BLaER1 (cell line): ENCODE results near the gene GRIP2.

Experiments used
- H3K27ac ChIP-seq: shearing (Covaris generic); formaldehyde crosslinking; 2 replicates; pipeline ENCODE4 v1.8.1; 2022
- H3K27me3 ChIP-seq: shearing (Covaris generic); formaldehyde crosslinking; 2 replicates; pipeline ENCODE4 v1.8.1; 2022
- H3K36me3 ChIP-seq: shearing (Covaris generic); formaldehyde crosslinking; 2 replicates; pipeline ENCODE4 v1.8.1; 2022
- H3K4me1 ChIP-seq: shearing (Covaris generic); formaldehyde crosslinking; 2 replicates; pipeline ENCODE4 v1.8.1; 2022
- H3K4me2 ChIP-seq: shearing (Covaris generic); formaldehyde crosslinking; 2 replicates; pipeline ENCODE4 v1.8.1; 2022
- H3K4me3 ChIP-seq: shearing (Covaris generic); formaldehyde crosslinking; 2 replicates; pipeline ENCODE4 v1.8.1; 2022
- H3K9ac ChIP-seq: shearing (Covaris generic); formaldehyde crosslinking; 2 replicates; pipeline ENCODE4 v1.8.1; 2022
- H3K9me3 ChIP-seq: shearing (Covaris generic); formaldehyde crosslinking; 2 replicates; pipeline ENCODE4 v1.8.1; 2022
- H4K20me1 ChIP-seq: shearing (Covaris generic); formaldehyde crosslinking; 2 replicates; pipeline ENCODE4 v1.8.1; 2022
- Cebpa-rat ChIP-seq: shearing (Covaris generic); IDR thresholded peaks from 2 replicates; pipeline ENCODE4 v1.8.1; 2022

The GRIP2 gene

GRCh38 chr3:14455571-14456317, 84.4 kb downstream of the GRIP2 start:
- no peak for TF ChIP-seq Cebpa-rat
- no peak overlapping the region for H3K4me3 ChIP-seq
- no peak overlapping the region for H3K27ac ChIP-seq
- no peaks in the 10 kb centered on the region; the same call in 1 of the 2 replicates for H3K4me1 ChIP-seq
- H3K36me3 ChIP-seq = peaks cover 100% of the 10 kb centered on the region
- peaks cover 60% of the 10 kb centered on the region; the same call in 1 of the 2 replicates for H4K20me1 ChIP-seq
- no peak overlapping the region for H3K4me2 ChIP-seq
- H3K9me3 ChIP-seq = no peaks in the 10 kb centered on the region
- H3K9ac ChIP-seq = no peak overlapping the region
- H3K27me3 ChIP-seq = no peaks in the 10 kb centered on the region

DNA sequence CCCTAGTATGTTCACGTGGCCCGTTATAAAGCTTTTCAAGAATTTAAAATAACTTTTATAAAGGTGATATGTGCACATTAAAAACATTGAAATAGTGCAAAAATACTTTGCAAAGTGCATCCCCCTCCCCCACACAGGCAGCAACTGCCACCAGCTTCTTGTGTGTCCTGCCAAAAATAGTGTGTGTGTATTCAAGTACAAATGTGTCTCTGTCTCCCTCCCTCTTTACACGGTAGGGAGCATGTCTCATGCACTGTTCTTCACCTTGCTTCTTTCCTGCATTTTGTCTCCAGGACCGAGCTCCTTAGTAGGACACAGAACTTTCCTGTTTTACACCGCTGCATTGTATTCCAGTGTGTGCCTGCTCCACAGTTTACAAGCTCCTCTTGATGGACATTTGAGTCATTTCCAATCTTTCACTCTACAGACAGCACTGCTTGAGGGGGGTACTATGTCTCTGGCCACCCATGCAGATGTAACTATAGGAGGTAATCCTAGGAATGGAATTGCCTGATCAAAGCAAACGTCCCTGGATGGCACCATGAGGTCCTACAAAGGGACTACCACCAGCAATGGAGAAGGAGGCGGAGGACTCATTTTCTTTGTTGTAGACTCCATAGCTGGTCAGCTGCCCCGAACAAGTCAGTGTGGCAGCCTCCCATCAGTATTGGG, 85.4 kb downstream of the GRIP2 start:
- no peak overlapping the region for H3K4me2 ChIP-seq
- peaks cover 52% of the 10 kb centered on the region; the same call in 1 of the 2 replicates for H4K20me1 ChIP-seq
- H3K36me3 ChIP-seq = peaks cover 100% of the 10 kb centered on the region
- H3K9ac ChIP-seq = no peak overlapping the region
- no peaks in the 10 kb centered on the region for H3K4me1 ChIP-seq
- no peak for TF ChIP-seq Cebpa-rat
- H3K9me3 ChIP-seq = no peaks in the 10 kb centered on the region
- no peak overlapping the region for H3K4me3 ChIP-seq
- H3K27me3 ChIP-seq = no peaks in the 10 kb centered on the region
- no peak overlapping the region for H3K27ac ChIP-seq

GRCh38 chr3:14453876-14454638, 86.1 kb downstream of the GRIP2 start:
- Histone ChIP-seq H3K9me3 (no peaks in the 10 kb centered on the region), H3K4me3 (no peak overlapping the region), H3K27ac (no peak overlapping the region), H3K36me3 (peaks cover 99% of the 10 kb centered on the region), H3K27me3 (no peaks in the 10 kb centered on the region), H3K4me1 (peaks cover 5% of the 10 kb centered on the region), H3K4me2 (no peak overlapping the region), H3K9ac (no peak overlapping the region), H4K20me1 (peaks cover 52% of the 10 kb centered on the region; the same call in 1 of the 2 replicates)
- TF ChIP-seq Cebpa-rat = no peak

DNA sequence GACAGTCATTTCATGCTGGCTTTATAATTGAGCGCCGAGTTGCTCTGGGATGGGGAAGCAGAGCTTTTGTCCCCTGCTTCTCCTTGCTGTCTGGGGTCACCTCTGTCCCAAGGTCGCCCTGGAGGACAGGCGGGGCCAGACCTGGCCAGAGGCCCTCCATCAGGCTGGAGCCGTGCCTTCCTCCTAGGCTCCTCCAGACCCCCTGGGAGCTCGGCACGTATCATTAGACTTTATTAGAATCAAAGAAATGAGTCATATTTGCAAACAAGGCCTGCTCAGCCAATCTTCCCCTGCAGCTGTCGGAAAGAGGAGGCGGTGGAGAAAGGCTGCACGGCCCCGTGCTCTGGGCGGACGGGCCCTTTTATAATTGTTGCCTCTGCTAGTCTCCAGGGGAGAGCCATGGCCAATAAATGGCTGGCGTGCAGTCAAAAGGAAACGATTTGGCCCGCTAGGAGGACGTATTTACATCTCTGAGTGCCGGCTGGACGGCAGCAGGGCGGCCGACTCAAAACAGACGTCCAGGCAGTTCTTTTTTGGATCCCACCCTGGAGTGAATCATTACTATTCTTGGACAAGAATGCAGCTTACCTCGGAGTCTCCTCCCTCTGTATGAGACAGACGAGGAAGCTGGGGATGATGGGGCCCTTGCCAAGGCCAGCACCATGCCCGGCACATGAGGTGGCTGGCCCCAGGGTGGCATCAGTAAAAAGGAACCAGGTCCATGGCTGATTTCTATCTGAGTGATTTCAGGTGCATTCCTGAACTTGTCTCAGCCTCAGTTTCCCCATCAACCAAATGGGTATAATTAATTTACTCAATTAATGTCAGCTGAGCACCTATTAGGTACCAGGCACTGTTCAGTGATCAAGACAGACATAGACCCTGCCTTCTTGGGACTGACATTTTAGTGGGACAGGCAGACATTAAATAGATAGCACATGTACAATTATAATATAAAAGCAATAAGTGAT, 87.1 kb downstream of the GRIP2 start:
- no peaks in the 10 kb centered on the region for H3K9me3 ChIP-seq
- H3K27me3 ChIP-seq = no peaks in the 10 kb centered on the region
- H3K4me1 ChIP-seq = peaks cover 15% of the 10 kb centered on the region
- no peak overlapping the region for H3K9ac ChIP-seq
- TF ChIP-seq Cebpa-rat = no peak
- peaks cover 43% of the 10 kb centered on the region; the same call in 1 of the 2 replicates for H4K20me1 ChIP-seq
- no peak overlapping the region for H3K4me3 ChIP-seq
- peaks cover 99% of the 10 kb centered on the region for H3K36me3 ChIP-seq
- no peak overlapping the region for H3K27ac ChIP-seq
- H3K4me2 ChIP-seq = no peak overlapping the region

- no peak overlapping the region for H3K27ac ChIP-seq
- peaks cover 99% of the 10 kb centered on the region for H3K36me3 ChIP-seq
- no peaks in the 10 kb centered on the region for H3K27me3 ChIP-seq
- TF ChIP-seq Cebpa-rat = no peak
- H3K9me3 ChIP-seq = peaks cover 5% of the 10 kb centered on the region; the same call in 1 of the 2 replicates
- H3K9ac ChIP-seq = no peak overlapping the region
- no peak overlapping the region for H3K4me2 ChIP-seq
- H4K20me1 ChIP-seq = peaks cover 41% of the 10 kb centered on the region; the same call in 1 of the 2 replicates
- no peak overlapping the region for H3K4me3 ChIP-seq
- H3K4me1 ChIP-seq = peaks cover 15% of the 10 kb centered on the region
Measured at GRCh38 chr3:14451844-14452739, 88.0 kb downstream of the GRIP2 start.

DNA sequence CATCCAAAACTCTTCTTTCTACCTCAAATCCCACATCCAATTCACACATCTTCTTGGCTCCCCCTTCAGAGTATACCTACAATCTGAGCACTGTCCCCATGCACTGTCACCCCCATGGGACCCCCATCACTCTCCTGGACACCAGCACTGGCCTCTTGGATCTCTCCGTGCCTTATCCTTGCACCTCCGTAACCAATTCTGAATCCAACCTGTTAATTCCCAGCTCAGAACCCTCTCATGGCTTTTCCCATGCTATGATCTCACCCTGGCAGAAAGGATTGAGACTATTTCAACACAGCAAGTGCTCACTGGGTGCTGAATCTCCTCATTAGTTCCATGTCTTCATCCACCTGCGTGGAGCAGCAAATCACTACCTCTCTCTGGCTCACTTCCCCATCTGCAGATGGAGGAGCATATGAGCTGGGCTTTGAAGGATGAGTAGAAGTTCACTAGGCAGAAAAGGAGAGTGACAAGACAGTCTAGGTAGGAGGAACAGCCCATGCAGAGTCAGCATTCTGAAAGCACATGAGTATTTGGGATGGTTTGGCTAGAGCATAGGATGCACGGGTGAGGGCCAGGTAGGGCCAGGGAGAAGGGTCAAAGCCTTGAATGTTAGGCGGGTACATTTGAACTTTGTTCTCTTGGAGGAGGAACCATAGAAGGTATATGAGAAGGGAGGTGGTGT, 89.1 kb downstream of the GRIP2 start:
- H3K4me3 ChIP-seq = no peak overlapping the region
- H3K9ac ChIP-seq = no peak overlapping the region
- H3K4me1 ChIP-seq = peaks cover 15% of the 10 kb centered on the region
- no peak overlapping the region for H3K27ac ChIP-seq
- H3K4me2 ChIP-seq = no peak overlapping the region
- H3K36me3 ChIP-seq = peaks cover 99% of the 10 kb centered on the region
- TF ChIP-seq Cebpa-rat = no peak
- no peaks in the 10 kb centered on the region for H3K27me3 ChIP-seq
- peaks cover 5% of the 10 kb centered on the region; the same call in 1 of the 2 replicates for H3K9me3 ChIP-seq
- H4K20me1 ChIP-seq = peaks cover 33% of the 10 kb centered on the region; the same call in 1 of the 2 replicates

DNA sequence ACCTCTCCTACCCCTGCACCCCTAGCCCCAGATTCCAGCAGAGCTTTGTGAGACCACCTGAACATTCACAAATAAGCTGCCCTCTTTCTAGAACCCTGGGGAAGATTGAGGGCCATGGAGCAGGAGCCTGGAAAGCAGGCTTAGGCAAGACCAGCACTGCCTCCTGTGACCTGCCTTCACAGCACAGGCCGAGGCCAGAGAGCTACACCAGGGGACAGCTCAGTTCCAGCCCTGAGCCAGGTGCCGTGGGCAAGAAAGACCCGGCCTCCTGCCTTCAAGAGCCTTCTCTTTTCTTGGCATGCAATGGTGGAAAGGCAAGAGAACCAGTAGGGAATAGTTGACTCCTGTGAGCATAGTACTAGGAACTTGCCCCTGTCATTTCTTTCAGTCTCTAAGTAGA, 89.6 kb downstream of the GRIP2 start:
- Histone ChIP-seq H3K27ac (no peak overlapping the region), H3K4me3 (no peak overlapping the region), H4K20me1 (peaks cover 34% of the 10 kb centered on the region; the same call in 1 of the 2 replicates), H3K36me3 (peaks cover 99% of the 10 kb centered on the region), H3K4me1 (peaks cover 15% of the 10 kb centered on the region), H3K9ac (no peak overlapping the region), H3K9me3 (peaks cover 5% of the 10 kb centered on the region; the same call in 1 of the 2 replicates), H3K27me3 (no peaks in the 10 kb centered on the region), H3K4me2 (no peak overlapping the region)
- no peak for TF ChIP-seq Cebpa-rat
